GM21528 (cell line): ENCODE data around the gene NRIP1.

Experiments used
- ATAC-seq: cut with Tn5 transposase; IDR thresholded peaks from one replicate; pipeline ENCODE4 v1.9.1; 2021; ENCODE audit warnings: mild to moderate bottlenecking, moderate library complexity; ENCODE audit not compliant: unreplicated experiment, low FRiP score

The NRIP1 gene

DNA sequence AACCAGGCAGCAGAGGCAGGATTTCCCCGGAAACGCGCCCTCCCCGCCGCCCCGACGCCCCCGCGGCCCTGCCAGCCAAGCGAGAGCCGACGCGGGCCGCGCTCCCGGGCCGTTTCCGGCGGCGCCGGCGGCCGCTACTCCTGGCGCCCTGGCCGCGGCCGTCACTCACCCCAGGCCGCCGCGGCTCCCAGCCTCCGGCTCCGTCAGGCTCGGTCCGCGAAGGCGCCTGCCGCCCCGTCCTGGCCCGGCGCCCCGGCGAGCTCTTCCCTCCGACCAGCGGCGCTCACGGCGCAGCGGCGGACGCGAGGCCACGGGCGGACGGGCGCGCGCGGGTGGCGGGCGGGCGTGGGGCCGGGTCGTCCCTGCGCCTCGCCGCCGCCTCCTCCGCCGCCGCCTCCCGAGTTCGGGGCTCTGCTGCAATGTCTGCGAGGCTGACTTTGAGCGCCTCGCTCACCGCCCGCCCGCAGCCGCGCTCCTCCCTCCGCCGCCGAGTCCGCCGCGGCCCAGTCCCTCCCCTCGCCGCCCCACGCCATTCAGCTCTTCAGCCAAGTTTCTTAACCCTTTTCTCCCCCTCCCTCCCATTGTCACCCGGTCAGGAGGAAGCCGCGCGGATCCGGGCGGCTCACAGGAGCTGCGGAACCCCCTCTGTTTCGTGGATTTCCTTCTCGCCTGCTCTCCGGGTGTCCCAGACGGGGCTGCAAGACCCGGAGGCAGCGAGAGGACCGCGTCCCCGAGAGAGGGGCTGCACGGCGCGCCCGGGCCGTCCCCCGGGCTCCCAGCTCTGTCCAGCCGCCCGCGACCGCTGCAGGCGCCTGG lies at the start of gene NRIP1:
TSS of gene NRIP1 (minus strand) at position 425 of the 816 bp plus-strand sequence. CDS start 96,808 bp downstream, outside the sequence.
- ATAC-seq, result peak; percentile 78

GRCh38 chr21:15112858-15113257 lies 48.1 kb upstream of the NRIP1 start:
- no peak for ATAC-seq

DNA sequence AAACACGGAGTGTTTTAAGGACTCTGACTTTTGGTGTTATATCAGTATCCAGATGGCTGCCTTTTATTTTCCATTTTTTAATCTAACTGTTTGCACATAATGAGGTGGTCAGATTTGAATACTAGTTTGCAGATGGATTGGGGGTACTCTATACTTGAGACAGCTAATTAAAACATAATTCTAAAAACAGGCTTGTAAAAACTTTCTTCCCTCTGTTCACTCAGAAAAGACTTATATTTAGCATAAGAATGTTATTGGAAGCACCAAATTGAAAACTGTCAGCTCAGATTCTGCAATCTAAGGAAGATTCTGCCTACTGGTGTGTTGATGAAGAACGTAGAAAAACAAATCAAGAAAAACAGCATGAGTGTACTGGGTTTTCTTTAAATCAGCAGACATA lies 44.0 kb upstream of the NRIP1 start:
- no peak for ATAC-seq

DNA sequence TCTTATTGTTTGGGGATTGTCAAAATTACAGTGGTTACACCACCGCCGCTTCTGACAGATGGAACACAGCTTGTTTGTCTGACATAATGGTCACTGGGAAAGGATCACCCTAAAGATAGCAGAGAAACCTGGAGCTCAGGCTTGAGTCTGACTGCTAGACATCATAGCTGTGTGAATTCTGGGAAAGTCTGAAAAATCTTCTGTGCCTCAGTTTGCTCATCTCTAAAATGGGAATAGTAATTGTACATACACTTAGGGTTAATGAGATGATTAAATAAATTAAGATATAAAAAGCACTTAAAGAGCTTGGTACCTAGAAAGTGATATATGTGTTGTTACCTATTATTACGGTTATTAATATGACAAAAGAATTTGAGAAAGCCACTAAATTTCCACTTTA lies 39.7 kb upstream of the NRIP1 start:
- ATAC-seq, result no peak

DNA sequence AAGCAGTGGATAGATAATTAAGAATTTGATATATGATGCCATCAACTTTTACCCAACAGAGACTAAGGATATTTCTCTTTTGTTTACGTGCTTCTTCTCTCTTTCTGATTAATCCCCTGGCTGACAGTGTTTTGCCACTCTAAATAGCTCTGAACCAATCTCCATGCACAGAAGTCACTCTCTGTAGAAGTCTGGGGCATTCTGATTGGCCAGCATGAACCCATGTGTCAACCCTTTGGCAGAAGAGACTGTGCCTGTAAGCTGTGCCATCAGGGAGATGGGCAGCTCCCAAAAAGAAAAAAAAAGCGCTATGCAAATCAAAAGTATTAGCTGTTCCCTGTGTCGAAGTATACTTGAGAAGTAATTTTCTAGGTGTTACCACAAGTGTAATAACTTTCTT lies 34.1 kb upstream of the NRIP1 start:
- no peak for ATAC-seq

DNA sequence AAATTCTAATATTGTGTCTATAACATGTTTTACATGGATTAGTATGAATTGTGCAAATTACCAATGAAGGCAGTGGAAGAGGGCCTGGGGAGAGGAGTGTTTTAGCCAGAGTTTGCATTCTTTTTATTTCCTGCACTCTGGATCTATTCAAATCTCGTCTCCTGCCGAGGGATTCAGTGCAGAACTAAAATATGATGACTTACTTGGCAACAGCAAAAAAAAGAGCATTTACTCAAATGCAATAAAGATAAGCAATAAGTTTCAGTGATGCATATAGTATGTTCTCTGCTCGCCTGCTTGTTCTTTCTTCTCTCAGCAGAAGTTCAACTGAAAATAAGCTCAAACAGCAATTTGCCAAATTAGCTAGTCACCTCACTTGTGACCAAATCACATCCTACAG lies 33.4 kb upstream of the NRIP1 start:
- ATAC-seq, result no peak

GRCh38 chr21:15097580-15097979 lies 32.8 kb upstream of the NRIP1 start:
- ATAC-seq, result no peak

DNA sequence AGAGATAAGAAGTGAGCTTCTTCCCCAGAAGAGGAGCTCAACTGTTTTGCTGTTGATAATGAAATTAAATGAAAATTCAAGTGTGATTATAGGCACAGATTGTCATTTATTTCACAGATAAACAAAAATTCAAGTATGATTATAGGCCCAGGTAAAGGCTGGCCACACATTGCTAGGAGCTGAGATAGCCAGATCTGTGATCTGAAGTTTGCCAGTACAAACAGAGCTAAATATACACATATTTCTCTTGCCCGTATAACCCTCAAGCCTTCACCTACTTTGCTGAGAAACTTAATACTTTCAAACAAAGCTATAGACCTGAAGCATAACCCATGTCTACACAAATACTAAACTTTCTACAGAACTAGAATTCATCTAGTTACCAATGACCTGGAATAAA lies 31.3 kb upstream of the NRIP1 start:
- no peak for ATAC-seq

DNA sequence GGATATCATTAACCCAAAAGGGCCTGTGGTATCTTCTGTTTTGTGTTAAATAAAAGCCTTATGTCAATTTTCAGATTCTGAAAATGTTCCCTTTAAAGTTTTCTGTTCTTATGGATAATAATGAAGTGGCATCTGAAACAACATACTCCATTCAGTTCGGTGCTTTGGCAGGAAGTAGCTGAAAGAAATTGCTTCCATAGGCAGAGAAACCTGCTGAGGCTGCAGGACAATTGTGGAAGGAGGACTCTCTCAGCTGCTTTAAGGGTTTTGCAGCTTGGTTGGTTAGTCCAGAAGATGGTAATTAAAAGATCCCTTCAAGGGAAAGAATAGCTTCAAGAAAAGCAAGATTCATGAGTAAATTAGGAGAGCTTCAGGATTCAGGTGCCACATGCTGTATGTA lies 30.5 kb upstream of the NRIP1 start:
- ATAC-seq, result no peak

- ATAC-seq, result no peak
Observed at GRCh38 chr21:15094706-15095105, 29.9 kb upstream of the NRIP1 start.

GRCh38 chr21:15093216-15093615 lies 28.4 kb upstream of the NRIP1 start:
- ATAC-seq, result no peak

DNA sequence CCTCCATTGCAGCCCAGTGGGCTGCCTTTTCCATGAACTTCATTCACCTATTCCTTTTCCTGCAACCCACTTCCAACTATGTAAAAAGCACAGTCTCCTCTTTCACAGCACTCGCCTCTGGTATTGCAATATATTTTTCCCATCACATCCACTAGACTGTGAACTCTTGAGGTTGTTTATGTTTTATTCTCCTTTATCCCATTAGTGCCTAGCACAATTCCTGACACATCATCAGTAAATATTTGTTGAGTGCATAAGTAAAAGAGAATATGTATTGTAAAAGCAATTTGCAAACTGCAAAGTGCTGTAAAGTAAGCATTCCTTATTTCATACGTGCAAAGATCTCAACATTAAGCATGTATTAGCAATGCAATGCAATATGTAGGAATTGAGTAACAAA lies 27.9 kb upstream of the NRIP1 start:
- ATAC-seq, result no peak

DNA sequence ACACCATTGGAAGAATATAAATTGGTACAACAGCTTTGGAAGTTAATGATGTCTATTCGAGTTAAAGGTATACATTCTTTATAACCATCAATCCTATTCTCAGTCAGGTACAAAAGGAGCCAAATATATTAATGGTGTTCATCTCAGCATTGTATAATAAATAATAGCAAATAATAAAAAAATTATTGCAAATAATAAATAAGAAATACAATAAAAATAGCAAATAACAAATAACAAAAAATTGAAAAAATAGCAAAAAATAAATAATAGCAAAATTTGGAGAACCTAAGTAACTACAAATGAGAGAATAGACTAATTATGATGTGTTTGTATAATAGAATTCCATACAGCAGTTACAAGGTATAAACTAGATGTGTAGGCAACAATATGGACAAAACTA lies 25.6 kb upstream of the NRIP1 start:
- ATAC-seq, result no peak

DNA sequence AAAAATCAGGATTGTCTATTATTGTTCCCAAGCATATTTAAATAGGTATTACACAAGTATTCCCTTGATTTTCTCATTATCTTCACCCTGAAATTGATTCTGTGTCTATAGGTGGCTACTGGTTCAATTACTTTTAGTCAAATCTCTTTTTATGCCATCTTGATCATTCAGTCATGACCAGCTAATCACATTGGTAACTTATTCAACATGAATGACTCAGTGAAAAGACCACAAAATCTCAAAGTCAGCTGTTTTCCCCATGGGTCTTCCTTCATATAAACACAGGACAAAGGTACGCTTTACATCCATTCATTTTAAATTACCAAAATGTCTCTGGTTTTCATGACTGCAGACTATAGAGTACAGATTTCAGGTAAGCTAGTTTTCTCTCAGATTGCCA lies 23.7 kb upstream of the NRIP1 start:
- no peak for ATAC-seq

GRCh38 chr21:15084668-15085067 lies 19.9 kb upstream of the NRIP1 start:
- ATAC-seq, result no peak

DNA sequence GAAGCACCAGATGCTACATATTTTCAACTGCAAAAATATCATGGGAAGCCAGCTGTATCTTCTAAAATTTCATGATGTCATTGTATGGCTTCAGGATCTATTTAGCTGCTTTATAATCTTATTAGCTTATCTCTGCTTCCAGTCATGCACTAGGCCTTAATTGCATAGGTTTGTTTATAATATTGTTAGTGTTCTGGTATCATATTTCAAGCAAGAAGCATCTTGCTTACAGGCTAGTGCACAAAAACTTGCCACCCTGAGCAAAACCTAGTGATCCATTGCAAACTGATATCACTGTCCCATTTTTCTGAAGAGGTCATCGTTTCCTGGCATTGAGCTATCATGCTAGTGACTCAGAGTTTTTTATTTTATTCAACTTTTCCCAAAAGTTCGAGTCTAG lies 15.7 kb upstream of the NRIP1 start:
- ATAC-seq, result no peak

DNA sequence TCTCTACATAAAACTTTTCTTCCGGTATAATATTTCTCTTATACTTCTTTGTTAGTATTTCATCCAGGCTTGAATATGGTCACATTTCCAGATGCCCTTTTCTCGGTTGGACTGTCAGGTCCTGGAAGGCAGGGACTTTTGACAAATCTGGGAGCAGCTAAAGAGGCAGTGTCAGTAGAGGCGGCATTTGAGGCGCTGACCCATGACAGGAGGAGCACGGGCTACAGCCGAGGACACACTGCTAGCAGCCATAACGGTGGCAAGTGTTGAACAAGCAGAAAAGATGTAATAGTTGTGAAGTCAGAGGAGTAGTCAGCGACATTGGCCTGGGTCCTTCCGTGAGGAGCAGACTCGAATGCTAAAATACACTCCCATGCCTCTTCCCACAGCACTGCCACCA lies 14.5 kb upstream of the NRIP1 start:
- ATAC-seq, result no peak

- ATAC-seq, result no peak
Observed at GRCh38 chr21:15078180-15078579, 13.4 kb upstream of the NRIP1 start.

GRCh38 chr21:15077529-15078145 lies 12.8 kb upstream of the NRIP1 start:
- ATAC-seq, result no peak

GRCh38 chr21:15076730-15077129 lies 11.9 kb upstream of the NRIP1 start:
- no peak for ATAC-seq

GRCh38 chr21:15071009-15071408 lies 6.2 kb upstream of the NRIP1 start:
- ATAC-seq, result no peak

- no peak for ATAC-seq
Observed at GRCh38 chr21:15066123-15066575, 1.3 kb upstream of the NRIP1 start.
